B cell (primary cell): ENCODE data around the gene ALAS2. TPM values are rescaled to one million over a fixed set of nuclear protein-coding genes. Genes with fewer than 3 reads are reported as not detected.

Experiments
- ATAC-seq: fragments of 200-7000 bp; cut with Tn5 transposase; one replicate; pipeline ENCODE4 v1.10.0; 2021; ENCODE audit warnings: low read depth, mild to moderate bottlenecking, moderate number of reproducible peaks, moderate library complexity
- CTCF ChIA-PET: fragments of 350-600 bp; sonication (Branson Sonifier 250); formaldehyde crosslinking; loops from one replicate; lab custom pipeline; 2021; ENCODE audit warnings: antibody characterized with exemption, inconsistent platforms; lab: Charles Lee
- POLR2A ChIA-PET: fragments of 350-600 bp; sonication (Branson Sonifier 250); formaldehyde crosslinking; loops from one replicate; lab custom pipeline; 2021; ENCODE audit warnings: antibody characterized with exemption; lab: Charles Lee
- DNase-seq: peaks from one replicate; pipeline ENCODE4 v3.0.0; 2013
- H2AFZ ChIP-seq: 2 replicates; pipeline ENCODE4 v1.6.1; 2012; ENCODE audit warnings: mild to moderate bottlenecking, low read depth, low read length; ENCODE audit not compliant: insufficient read depth, poor library complexity, severe bottlenecking
- H3K27ac ChIP-seq, 2 donors: 1 replicate in 1 of 2; 2 replicates in 1 of 2; pipeline ENCODE4 v1.5.1; 2012 to 2013; ENCODE audit warnings: low read length in 2 of 2, mild to moderate bottlenecking in 2 of 2, moderate library complexity in 1 of 2
- H3K27me3 ChIP-seq, 4 experiments: fragments of 200-600 bp in 1 of 4; sonication (generic) in 1 of 4; replicated peaks in 1 of 4; 1 replicate in 2 of 4; 2 replicates in 2 of 4; pipeline versions ENCODE4 v1.6.1 to v1.7.0; 2013 to 2016; ENCODE audit warnings: low read length in 3 of 4, mild to moderate bottlenecking in 2 of 4, mixed read lengths in 1 of 4, moderate library complexity in 1 of 4; ENCODE audit not compliant: insufficient read depth in 4 of 4, control insufficient read depth in 3 of 4; ENCODE audit errors: control extremely low read depth in 1 of 4
- H3K36me3 ChIP-seq, 2 experiments: replicated peaks in 1 of 2; 1 replicate in 1 of 2; 2 replicates in 1 of 2; pipeline versions ENCODE4 v1.6.1 to v1.7.1; 2013; ENCODE audit warnings: low read length in 1 of 2; ENCODE audit not compliant: insufficient read depth in 2 of 2, control insufficient read depth in 1 of 2; ENCODE audit errors: control extremely low read depth in 1 of 2, extremely low read depth in 1 of 2
- H3K4me1 ChIP-seq, 2 donors: fragments of 200-600 bp in 1 of 2; sonication (generic) in 1 of 2; 1 replicate in 1 of 2; 2 replicates in 1 of 2; pipeline versions ENCODE4 v1.5.1 to v1.6.1; 2013 to 2017; ENCODE audit warnings: low read length in 2 of 2; ENCODE audit not compliant: control insufficient read depth in 2 of 2, insufficient read depth in 2 of 2
- H3K4me2 ChIP-seq: replicated peaks from 2 replicates; pipeline ENCODE3; 2012; ENCODE audit warnings: mild to moderate bottlenecking, low read depth, low read length; ENCODE audit not compliant: poor library complexity, severe bottlenecking
- H3K4me3 ChIP-seq, 5 experiments: fragments of 200-600 bp in 1 of 5; sonication (generic) in 1 of 5; 1 replicate in 3 of 5; 2 replicates in 2 of 5; pipeline versions ENCODE4 v1.5.1 to v1.7.0; 2011 to 2016; ENCODE audit warnings: low read length in 4 of 5, mild to moderate bottlenecking in 4 of 5, low read depth in 2 of 5, control low read depth in 1 of 5, moderate library complexity in 1 of 5; ENCODE audit not compliant: insufficient read depth in 1 of 5; ENCODE audit errors: control extremely low read depth in 1 of 5, extremely low read depth in 1 of 5
- H3K79me2 ChIP-seq: fragments of 200-600 bp; sonication (generic); one replicate; pipeline ENCODE4 v1.6.0; 2016; ENCODE audit warnings: low read length; ENCODE audit not compliant: control insufficient read depth, insufficient read depth
- H3K9ac ChIP-seq: fragments of 200-600 bp; sonication (generic); 2 replicates; pipeline ENCODE4 v1.6.1; 2017; ENCODE audit warnings: mild to moderate bottlenecking, low read length, moderate library complexity
- H3K9me3 ChIP-seq, 3 donors: one replicate each; pipeline versions ENCODE4 v1.6.1 to v1.7.1; 2013; ENCODE audit warnings: low read length in 2 of 3; ENCODE audit not compliant: control insufficient read depth in 2 of 3, insufficient read depth in 1 of 3; ENCODE audit errors: control extremely low read depth in 1 of 3
- H4K20me1 ChIP-seq: 2 replicates; pipeline ENCODE4 v1.6.0; 2012; ENCODE audit warnings: mild to moderate bottlenecking, low read length; ENCODE audit not compliant: insufficient read depth, control insufficient read depth, poor library complexity, severe bottlenecking
- H3K27ac Mint-ChIP-seq: one replicate; pipeline ENCODE4 v1.8.0; 2021; ENCODE audit warnings: mixed read lengths
- H3K27me3 Mint-ChIP-seq: one replicate; pipeline ENCODE4 v1.8.0; 2021; ENCODE audit warnings: mixed read lengths
- H3K4me1 Mint-ChIP-seq: one replicate; pipeline ENCODE4 v1.8.0; 2021; ENCODE audit warnings: mixed read lengths
- H3K4me3 Mint-ChIP-seq: one replicate; pipeline ENCODE4 v1.8.0; 2021; ENCODE audit warnings: mixed read lengths
- H3K9me3 Mint-ChIP-seq: one replicate; pipeline ENCODE4 v1.8.0; 2022; ENCODE audit warnings: mixed read lengths; ENCODE audit not compliant: insufficient read depth
- CTCF ChIP-seq: fragments of 200-600 bp; IDR thresholded peaks from one replicate; pipeline ENCODE4 v1.8.0; 2022; ENCODE audit warnings: antibody characterized with exemption, mild to moderate bottlenecking
- EZH2 ChIP-seq: IDR thresholded peaks from 2 replicates; pipeline ENCODE4 v1.6.1; 2012; ENCODE audit warnings: borderline replicate concordance, low read depth, mild to moderate bottlenecking, moderate library complexity, low read length; ENCODE audit not compliant: insufficient read depth, poor library complexity, severe bottlenecking
- WGBS: methylation state at CpG from one replicate; pipeline ENCODE4 v1.1.5; 2013; ENCODE audit warnings: missing lambda C conversion rate; ENCODE audit not compliant: insufficient coverage; 5-methylcytosine and 5-hydroxymethylcytosine counted together
- intact Hi-C: fragments of 100-400 bp; cut with micrococcal nuclease; formaldehyde crosslinking; loops from one replicate; pipeline ENCODE4 v1.10.0; 2022
- polyA plus RNA-seq: library from polyadenylated mRNA; depleted of rRNA; stranded (reverse); fragments of >200 nt; gene quantifications from 2 replicates; pipeline ENCODE4 v1.2.3, GENCODE V29; 2012
- total RNA-seq, 2 donors: library from RNA; stranded (reverse); fragments of 120-200 nt in 1 of 2; gene quantifications; 1 replicate in 1 of 2; 2 replicates in 1 of 2; pipeline versions ENCODE4 v1.2.3 to v1.2.4, GENCODE V29; 2013 to 2022

ALAS2 gene
- total and polyA plus RNA-seq, 2 donors (not counting 1 experiment from before 2014, with no cell fraction given) = 0.94 TPM; not detected in 1

DNA sequence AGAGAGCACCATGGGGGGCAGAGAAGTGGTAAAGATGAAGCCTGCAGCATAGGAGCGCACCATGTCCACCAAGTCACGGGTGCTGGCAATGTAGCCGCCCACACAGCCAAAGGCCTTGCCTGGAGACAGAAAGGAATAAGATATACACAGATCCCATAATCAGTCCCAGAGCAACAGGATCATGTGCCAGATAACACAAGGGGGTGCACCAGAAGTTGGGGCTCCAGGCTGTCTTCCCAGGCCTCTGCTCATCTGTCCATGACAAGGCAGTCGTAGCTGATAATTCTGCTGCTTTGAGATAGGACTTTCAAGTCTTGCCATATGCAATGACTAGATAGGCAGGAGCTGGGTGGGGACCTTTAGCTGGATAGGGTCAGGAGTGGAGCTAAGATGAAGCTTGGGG is 15.9 kb downstream of the ALAS2 start:
- ChIA-PET CTCF (no interaction called here), POLR2A (no interaction called here)
- Mint-ChIP-seq H3K4me3 (no peak overlapping the region), H3K27me3 (no peaks in the 10 kb centered on the region), H3K9me3 (no peaks in the 10 kb centered on the region), H3K4me1 (no peaks in the 10 kb centered on the region), H3K27ac (no peak overlapping the region)
- intact Hi-C loops = no loop called here
- Histone ChIP-seq H3K9me3 (no peaks in the 10 kb centered on the region), H3K4me1 (no peaks in the 10 kb centered on the region), H3K79me2 (no peaks in the 10 kb centered on the region), H2AFZ (no peak overlapping the region), H3K9ac (no peak overlapping the region), H3K4me2 (no peak overlapping the region), H3K4me3 (no peak overlapping the region), H3K36me3 (no peaks in the 10 kb centered on the region), H3K27me3 (no peaks in the 10 kb centered on the region), H3K27ac (no peak overlapping the region), H4K20me1 (no peaks in the 10 kb centered on the region)
- DNase-seq (no peak), ATAC-seq (no peak)
- TF ChIP-seq EZH2 (no peak), CTCF (no peak)
- no CpG with 5 or more reads among the region's 4 CpGs for WGBS

DNA sequence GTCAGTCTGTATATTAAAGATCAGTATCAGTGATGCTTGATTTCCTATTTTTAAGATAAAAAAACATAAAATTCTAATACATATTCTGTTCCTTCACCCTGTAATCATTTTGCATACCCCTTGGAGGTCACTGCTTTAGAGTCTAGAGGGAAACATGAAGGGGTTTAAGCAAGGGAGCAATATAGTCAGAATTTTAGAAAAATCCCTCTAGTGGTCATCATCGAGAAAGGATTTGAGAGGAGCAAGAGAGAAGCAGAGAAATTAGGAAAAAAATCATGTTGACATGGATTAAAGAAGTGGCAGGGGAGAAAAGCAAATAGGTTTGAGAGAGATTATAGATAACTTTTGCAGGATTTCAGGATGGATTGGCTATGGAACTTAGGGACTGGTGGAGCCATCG is 19.5 kb downstream of the ALAS2 start:
- Histone ChIP-seq H3K36me3 (peaks cover 0 to 7% of the 10 kb centered on the region in 2 experiments), H3K27me3 (no peaks in the 10 kb centered on the region), H3K4me2 (no peak overlapping the region), H3K9ac (no peak overlapping the region), H4K20me1 (no peaks in the 10 kb centered on the region), H3K79me2 (no peaks in the 10 kb centered on the region), H3K4me3 (no peak overlapping the region), H2AFZ (no peak overlapping the region), H3K27ac (no peak overlapping the region), H3K4me1 (no peaks in the 10 kb centered on the region), H3K9me3 (no peaks in the 10 kb centered on the region)
- Mint-ChIP-seq H3K4me1 (no peaks in the 10 kb centered on the region), H3K4me3 (no peak overlapping the region), H3K9me3 (no peaks in the 10 kb centered on the region), H3K27ac (no peak overlapping the region), H3K27me3 (no peaks in the 10 kb centered on the region)
- DNase-seq = no peak
- intact Hi-C loops = no loop called here
- no peak for ATAC-seq
- ChIA-PET CTCF (no interaction called here), POLR2A (no interaction called here)
- TF ChIP-seq EZH2 = no peak
- peak; percentile 37 for TF ChIP-seq CTCF
- no CpG with 5 or more reads among the region's 2 CpGs for whole genome bisulfite sequencing
